ENCODE measurements around the gene AMER3. TPM values are rescaled to one million over a fixed set of nuclear protein-coding genes. Genes with fewer than 3 reads are reported as not detected.

Gene AMER3
- polyA plus RNA-seq, 1 of the 3 experiments (the other 2 are of a cell fraction) = under 0.01 TPM

DNA sequence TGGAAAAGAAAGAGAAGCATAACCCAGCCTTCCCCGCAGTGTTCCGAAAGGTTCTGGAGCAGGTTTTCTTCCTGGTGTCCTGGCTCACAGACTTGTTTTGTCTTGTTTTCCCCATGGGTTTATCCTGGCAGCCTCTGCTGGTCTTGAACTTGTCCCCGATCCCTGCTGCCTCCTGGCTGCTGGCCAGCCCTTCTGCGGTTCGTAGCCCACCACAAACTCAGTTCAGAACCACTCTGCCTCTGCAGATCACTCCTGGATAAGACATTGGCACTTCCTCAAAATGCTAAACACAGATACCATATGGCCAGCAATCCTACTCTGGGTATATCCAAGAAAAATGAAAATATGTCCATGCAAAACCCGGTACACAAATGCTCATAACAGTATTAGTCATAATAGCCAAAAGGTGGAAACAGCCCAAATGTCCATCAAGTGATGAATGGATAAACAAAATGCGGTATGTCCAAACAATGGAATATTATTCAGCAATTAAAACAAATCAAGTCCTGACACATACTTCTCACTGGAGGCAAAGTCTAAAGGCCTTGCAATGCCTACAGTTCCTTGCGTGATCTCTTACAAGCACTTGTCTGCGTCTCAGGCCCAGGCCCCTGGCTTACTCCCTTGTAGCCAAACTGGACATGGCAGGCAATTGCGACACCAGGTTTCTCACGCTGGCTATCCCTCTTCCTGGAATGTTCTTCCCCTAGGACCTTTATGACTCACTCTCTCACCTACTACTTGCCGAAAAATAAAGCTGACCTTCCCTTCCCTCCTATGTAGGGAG lies 53.3 kb downstream of the AMER3 start:
- no peak overlapping the region for H3K9ac ChIP-seq
- WGBS (ENCODE audit: low lambda C conversion rate) = 64% methylated on average over 12 of the region's 12 CpGs
- no peaks in the 10 kb centered on the region for H3K9me2 ChIP-seq
- no peaks in the 10 kb centered on the region for H3K36me3 ChIP-seq (replicated peaks in 1 of 2; ENCODE audit: control insufficient read depth in 1 of 2, insufficient read depth in 2 of 2, low read length in 1 of 2)
- POLR2A ChIA-PET = no interaction called here
- no peak for TF ChIP-seq GABPA (IDR thresholded peaks at IDR 0.05; ENCODE audit: low read depth)
- no peaks in the 10 kb centered on the region; a peak in 1 of 4 replicates for H3K4me1 ChIP-seq (ENCODE audit: control insufficient read depth in 1 of 2, insufficient read depth in 2 of 2, low read depth in 1 of 2, low read length in 1 of 2)
- H3K79me2 ChIP-seq (ENCODE audit: insufficient read depth) = no peaks in the 10 kb centered on the region
- CTCF ChIA-PET = interaction anchor here (1.4 to 1.6 kb wide), 2 partner anchors 65 to 112 kb away, joined by 3 to 4 read pairs; no protein-coding TSS in a partner anchor
- H3K9me3 ChIP-seq = no peaks in the 10 kb centered on the region
- H3K27ac ChIP-seq (ENCODE audit: low read depth in 2 of 2, low read length in 1 of 2) = no peak overlapping the region
- H4K20me1 ChIP-seq (ENCODE audit: insufficient read depth) = no peaks in the 10 kb centered on the region
- DNase-seq = no peak
- H2AFZ ChIP-seq (ENCODE audit: low read depth) = no peak overlapping the region
- H3K4me3 ChIP-seq (ENCODE audit: low read depth in 2 of 2, low read length in 1 of 2) = no peak overlapping the region
- H3K27me3 ChIP-seq (ENCODE audit: insufficient read depth) = no peaks in the 10 kb centered on the region
- no peaks in the 10 kb centered on the region for H3F3A ChIP-seq (replicated peaks; ENCODE audit: insufficient read depth)
- H3K4me2 ChIP-seq = no peak overlapping the region

DNA sequence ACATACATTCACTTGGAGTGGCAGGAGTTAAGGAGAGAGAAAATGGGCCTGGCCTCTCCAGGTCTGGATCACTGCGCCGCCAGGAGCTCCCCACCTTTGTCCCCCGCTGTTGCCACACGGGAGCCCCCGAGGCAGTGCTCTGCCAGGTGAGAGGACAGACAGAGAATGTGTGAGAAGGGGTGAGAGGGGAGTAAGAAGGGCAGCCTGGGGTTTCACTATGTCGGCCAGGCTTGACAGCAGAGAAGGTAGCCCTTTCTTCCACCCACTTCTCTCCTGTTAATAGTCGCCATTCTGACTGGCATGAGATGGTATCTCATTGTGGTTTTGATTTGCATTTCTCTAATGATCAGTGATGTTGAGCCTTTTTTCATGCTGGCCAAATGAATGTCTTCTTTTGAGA lies 55.1 kb downstream of the AMER3 start:
- TF ChIP-seq, protein P1, sequence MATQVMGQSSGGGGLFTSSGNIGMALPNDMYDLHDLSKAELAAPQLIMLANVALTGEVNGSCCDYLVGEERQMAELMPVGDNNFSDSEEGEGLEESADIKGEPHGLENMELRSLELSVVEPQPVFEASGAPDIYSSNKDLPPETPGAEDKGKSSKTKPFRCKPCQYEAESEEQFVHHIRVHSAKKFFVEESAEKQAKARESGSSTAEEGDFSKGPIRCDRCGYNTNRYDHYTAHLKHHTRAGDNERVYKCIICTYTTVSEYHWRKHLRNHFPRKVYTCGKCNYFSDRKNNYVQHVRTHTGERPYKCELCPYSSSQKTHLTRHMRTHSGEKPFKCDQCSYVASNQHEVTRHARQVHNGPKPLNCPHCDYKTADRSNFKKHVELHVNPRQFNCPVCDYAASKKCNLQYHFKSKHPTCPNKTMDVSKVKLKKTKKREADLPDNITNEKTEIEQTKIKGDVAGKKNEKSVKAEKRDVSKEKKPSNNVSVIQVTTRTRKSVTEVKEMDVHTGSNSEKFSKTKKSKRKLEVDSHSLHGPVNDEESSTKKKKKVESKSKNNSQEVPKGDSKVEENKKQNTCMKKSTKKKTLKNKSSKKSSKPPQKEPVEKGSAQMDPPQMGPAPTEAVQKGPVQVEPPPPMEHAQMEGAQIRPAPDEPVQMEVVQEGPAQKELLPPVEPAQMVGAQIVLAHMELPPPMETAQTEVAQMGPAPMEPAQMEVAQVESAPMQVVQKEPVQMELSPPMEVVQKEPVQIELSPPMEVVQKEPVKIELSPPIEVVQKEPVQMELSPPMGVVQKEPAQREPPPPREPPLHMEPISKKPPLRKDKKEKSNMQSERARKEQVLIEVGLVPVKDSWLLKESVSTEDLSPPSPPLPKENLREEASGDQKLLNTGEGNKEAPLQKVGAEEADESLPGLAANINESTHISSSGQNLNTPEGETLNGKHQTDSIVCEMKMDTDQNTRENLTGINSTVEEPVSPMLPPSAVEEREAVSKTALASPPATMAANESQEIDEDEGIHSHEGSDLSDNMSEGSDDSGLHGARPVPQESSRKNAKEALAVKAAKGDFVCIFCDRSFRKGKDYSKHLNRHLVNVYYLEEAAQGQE (IDR thresholded peaks at IDR 0.05; ENCODE audit: low read depth, low read length) = no peak
- TF ChIP-seq, protein P2, sequence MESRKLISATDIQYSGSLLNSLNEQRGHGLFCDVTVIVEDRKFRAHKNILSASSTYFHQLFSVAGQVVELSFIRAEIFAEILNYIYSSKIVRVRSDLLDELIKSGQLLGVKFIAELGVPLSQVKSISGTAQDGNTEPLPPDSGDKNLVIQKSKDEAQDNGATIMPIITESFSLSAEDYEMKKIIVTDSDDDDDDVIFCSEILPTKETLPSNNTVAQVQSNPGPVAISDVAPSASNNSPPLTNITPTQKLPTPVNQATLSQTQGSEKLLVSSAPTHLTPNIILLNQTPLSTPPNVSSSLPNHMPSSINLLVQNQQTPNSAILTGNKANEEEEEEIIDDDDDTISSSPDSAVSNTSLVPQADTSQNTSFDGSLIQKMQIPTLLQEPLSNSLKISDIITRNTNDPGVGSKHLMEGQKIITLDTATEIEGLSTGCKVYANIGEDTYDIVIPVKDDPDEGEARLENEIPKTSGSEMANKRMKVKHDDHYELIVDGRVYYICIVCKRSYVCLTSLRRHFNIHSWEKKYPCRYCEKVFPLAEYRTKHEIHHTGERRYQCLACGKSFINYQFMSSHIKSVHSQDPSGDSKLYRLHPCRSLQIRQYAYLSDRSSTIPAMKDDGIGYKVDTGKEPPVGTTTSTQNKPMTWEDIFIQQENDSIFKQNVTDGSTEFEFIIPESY (IDR thresholded peaks at IDR 0.05; ENCODE audit: borderline replicate concordance, low read depth) = no peak
- TF ChIP-seq, protein P3, sequence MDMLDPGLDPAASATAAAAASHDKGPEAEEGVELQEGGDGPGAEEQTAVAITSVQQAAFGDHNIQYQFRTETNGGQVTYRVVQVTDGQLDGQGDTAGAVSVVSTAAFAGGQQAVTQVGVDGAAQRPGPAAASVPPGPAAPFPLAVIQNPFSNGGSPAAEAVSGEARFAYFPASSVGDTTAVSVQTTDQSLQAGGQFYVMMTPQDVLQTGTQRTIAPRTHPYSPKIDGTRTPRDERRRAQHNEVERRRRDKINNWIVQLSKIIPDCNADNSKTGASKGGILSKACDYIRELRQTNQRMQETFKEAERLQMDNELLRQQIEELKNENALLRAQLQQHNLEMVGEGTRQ (IDR thresholded peaks at IDR 0.05; ENCODE audit: borderline replicate concordance, low read depth, low read length) = no peak
- no peak for TF ChIP-seq FOXJ3 (CRISPR knock-in tag; IDR thresholded peaks at IDR 0.05)
- Histone ChIP-seq H3K27ac (ENCODE audit: low read depth in 2 of 2, low read length in 1 of 2) (no peak overlapping the region), H3K4me3 (ENCODE audit: low read depth in 2 of 2, low read length in 1 of 2) (no peak overlapping the region), H3K9me3 (no peaks in the 10 kb centered on the region), H3K9me2 (no peaks in the 10 kb centered on the region), H3K4me1 (ENCODE audit: control insufficient read depth in 1 of 2, insufficient read depth in 2 of 2, low read depth in 1 of 2, low read length in 1 of 2) (no peaks in the 10 kb centered on the region; a peak in 1 of 4 replicates), H3K79me2 (ENCODE audit: insufficient read depth) (no peaks in the 10 kb centered on the region), H2AFZ (ENCODE audit: low read depth) (no peak overlapping the region), H4K20me1 (ENCODE audit: insufficient read depth) (no peaks in the 10 kb centered on the region), H3K9ac (no peak overlapping the region), H3K36me3 (replicated peaks in 1 of 2; ENCODE audit: control insufficient read depth in 1 of 2, insufficient read depth in 2 of 2, low read length in 1 of 2) (no peaks in the 10 kb centered on the region), H3K27me3 (ENCODE audit: insufficient read depth) (no peaks in the 10 kb centered on the region), H3K4me2 (no peak overlapping the region), H3F3A (replicated peaks; ENCODE audit: insufficient read depth) (no peaks in the 10 kb centered on the region)
- 38% methylated on average over 7 of the region's 7 CpGs for WGBS (ENCODE audit: low lambda C conversion rate)
- POLR2A ChIA-PET = no interaction called here
- DNase-seq = no peak
- CTCF ChIA-PET = interaction anchor here (1.3 kb wide), 1 partner anchor 64 kb away, joined by 3 read pairs; no protein-coding TSS in a partner anchor

All from SK-N-SH (cell line).